Measurements from ENCODE around the gene GARS1.

DNA sequence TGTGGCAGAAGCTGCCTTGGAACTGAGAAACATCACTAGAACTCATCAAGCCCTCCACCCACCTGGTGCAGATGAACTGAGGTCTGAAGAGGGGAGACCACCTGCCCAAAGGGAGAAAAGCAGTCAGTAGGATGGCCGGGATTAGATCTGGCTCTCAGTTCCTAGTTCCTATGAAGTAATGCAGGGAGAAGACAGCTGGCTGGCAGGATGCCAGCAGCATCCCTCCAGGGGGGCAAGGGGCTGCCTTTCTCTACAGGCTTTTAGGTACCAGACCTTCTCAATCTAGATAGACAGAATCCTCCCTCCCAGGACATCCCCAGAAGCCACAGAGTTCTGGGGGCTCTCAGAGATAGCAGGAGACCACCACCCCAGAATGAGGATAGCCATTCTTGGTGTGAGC, 79.7 kb downstream of the GARS1 start:
- TF ChIP-seq POLR2A (IDR thresholded peaks at IDR 0.05) (no peak), CTCF (IDR thresholded peaks at IDR 0.05) (no peak)

Measured in right lobe of liver (tissue), 4 donors.